ENCODE measurements around the gene TRAP1.

TRAP1 gene

DNA sequence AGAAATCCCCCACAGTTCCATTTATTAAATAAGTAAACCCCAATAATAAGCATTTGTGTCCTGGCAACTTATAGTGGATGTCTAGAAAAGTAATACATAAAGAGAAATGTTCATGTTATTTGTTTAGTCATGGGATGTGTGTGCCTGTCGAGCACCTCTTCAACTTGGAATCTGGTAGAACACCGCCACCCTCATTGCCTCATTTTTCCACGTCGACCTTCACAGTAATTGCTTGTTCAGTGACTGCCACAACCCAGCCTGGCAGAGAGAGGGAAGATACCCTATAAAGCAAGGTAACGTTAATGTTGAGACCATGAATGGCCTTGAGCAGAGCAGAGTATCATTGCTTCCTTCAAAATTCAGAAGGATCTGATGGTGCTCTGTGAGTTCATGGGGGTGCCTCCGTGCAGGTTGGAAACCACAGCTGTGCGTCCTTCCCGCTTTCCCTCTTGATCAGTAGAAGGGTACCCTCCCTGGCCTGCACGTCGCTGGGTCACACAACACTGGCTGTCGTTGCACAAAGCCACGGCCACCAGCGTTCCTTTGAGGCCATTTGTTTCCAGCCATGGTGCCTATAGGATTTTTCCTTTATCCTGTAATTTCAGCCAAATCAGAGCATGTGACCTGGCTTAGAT lies 66.6 kb downstream of the TRAP1 start:
- no peak for DNase-seq (ENCODE audit: low read depth)

DNA sequence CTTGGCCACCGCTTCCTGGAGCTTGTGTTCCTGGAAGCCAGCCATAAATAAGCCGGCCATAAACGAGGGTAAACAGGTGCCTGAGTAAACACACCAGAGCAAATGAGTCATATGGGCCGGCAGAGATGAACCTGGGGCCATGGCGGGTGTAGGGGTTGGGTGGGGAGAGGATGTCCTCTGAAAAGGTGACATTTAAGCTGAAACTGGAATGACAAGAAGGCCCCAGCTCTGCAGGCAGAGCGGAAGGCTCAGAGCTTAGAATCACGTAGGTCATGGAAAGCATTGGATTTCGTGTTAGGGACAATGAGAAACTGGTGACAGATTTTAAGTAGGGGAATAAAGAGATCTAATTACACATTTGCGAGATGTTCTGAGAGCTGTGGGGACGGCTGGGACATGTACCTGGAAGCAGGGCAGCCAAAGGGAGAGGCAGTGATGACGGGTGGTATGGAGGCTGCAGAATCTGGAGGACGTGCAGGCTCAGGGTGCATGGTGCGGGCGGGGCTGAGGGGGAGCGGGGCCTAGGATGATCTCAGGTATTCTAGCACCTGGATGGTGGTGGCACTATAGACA lies 70.9 kb downstream of the TRAP1 start:
- DNase-seq (ENCODE audit: low read depth) = peak; percentile 43

DNA sequence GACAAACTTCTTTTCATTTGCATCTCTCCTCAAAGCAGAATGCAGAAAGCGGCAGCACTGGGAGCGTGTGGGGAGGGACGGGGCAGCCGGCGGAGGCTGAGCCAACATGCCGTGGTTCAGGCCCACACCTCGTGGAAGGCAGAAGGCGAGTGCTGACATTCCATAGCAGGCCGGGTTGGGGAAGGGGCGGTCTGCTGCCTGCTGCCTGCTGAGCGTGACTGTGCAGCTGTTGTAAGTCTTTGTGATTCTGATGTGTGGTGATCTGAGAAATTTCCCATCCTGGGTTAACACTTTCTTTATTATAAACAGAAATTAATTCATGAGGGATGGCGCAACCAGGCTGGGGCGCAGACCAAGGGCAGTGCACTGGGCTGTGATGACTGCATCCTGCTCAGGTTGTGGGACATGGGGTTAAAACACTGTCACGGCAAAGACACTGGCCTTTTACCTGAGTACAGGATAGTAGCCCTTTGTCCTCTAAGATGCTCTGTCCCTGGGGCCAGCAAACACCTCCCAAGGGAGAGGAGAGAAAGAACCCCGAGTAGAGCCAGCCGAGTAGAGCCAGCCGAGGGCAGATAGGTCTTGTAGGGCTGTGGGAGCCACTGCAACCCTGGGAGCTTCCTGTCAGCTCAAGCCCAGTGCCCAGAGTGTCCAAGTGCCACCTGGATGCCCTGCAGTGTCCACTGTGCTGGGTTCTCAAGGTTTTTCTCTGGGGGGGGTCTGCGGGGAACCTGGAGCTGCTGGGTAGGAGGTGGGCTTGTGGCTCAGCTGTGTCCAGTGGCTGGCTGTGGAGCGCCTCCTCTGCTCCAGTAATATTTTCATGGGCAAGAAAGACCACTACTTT lies 71.6 kb downstream of the TRAP1 start:
- DNase-seq (ENCODE audit: low read depth) = peak; percentile 74

- no peak for DNase-seq (ENCODE audit: low read depth)
Measured at GRCh38 chr16:3645108-3645503, 72.2 kb downstream of the TRAP1 start.

- no peak for DNase-seq (ENCODE audit: low read depth)
Measured at GRCh38 chr16:3643095-3643730, 74.1 kb downstream of the TRAP1 start.

GRCh38 chr16:3642397-3643094 lies 74.8 kb downstream of the TRAP1 start:
- DNase-seq (ENCODE audit: low read depth) = peak; percentile 71

DNA sequence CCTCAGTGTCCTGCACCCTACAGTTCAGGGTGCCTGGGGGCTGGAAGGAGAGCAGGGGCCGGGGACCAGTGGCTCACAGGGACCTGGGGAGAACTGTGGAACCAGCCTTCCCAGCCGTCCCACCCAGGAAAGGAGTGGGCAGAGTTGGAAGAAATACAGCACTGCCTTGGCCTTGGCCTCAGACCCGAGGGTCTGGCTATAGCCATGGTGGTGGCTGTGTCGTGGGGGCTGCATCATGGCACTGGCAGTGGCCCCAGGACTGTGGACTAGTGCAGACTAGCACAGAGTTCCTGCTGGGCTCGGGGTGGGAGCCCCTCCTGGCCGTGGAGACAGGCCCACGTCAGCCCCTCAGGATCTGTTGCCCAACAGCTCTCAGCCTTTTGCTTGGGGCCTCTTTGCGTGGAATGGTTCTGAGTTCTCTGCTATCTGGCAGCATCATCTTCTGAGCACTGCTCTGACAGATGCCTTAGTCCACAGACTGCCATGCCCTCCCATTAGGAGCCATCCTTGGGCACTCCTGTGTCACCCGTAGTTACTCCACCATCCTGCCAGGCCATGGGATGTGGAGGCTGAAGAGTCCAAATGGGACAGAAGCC lies 75.4 kb downstream of the TRAP1 start:
- DNase-seq (ENCODE audit: low read depth) = no peak

DNA sequence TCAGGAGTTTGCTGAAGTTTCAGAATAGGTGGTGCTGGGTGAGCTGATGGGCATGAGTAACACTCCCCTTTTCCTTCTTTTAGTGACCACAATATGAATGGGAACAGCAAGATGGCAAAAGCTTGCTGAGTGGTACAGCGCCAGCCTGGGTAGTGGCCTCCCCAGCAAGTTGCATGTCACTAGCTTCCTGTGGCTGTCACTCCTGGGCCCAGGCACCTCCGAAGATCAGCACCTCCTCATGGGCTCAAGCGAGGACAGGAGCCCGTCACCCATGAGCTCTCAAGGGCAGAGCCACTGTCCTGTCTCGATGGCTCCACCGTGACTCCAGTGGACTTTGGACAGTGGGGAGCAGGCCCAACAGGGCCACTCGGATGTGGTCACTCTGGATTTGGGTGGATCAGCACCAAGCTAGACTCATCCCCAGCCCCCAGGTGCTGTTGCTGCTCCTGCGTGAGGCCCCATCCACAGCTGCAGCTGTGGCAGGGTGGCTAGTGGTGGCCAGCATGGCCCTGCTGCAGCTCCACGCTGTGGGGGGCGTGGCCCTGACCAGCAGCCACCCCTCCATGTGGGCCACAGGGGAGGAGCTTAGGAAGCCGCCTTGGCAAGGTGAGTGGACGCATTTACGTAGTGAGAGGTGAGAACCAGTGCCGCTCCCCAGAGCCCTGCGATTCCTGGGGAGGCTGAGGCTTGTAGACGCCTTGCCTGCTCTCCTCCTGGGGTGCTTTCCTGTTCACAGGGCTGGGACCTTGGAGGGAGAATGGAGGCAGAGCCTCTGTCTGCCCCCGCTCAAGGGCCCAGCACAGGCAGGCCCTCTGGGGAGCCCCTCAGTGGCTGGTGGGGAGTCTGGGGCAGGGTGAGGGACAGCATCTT lies 76.5 kb downstream of the TRAP1 start:
- DNase-seq (ENCODE audit: low read depth) = no peak

GRCh38 chr16:3640207-3640606 lies 77.1 kb downstream of the TRAP1 start:
- no peak for DNase-seq (ENCODE audit: low read depth)

DNA sequence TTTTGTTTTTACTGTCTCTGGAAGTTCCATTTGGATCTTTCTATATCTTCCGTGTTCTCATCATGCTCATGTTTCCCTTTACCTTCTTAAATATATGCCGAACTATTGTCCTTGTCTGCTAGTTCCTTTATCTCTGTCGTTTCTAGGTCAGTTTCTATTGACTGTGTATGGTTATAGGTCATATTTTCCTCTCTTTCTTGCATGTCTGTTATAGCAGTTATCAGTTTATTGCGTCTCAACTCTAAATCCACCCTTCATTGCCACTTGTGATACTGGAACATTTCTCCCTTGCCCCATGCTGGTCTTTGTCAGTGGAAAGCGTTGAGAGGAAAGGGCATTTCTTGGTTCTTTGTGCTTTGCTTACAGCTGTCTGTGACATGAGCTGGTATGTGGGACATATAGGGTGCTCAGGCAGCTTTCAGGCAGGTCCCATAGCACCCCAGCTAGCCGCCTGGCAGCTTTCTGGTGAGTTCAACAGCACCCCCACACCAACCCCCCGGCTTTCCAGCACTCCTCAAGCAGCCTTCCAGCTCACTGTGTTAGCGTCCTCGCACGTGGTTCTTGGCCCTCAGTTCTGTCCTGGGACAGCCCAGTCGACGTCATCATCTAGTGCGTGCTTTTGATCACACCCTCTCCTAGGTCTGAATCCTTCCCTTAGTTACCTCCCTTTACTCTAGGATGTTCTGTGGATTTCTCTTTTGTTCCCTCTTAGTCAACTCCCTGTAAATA lies 78.2 kb downstream of the TRAP1 start:
- no peak for DNase-seq (ENCODE audit: low read depth)

DNA sequence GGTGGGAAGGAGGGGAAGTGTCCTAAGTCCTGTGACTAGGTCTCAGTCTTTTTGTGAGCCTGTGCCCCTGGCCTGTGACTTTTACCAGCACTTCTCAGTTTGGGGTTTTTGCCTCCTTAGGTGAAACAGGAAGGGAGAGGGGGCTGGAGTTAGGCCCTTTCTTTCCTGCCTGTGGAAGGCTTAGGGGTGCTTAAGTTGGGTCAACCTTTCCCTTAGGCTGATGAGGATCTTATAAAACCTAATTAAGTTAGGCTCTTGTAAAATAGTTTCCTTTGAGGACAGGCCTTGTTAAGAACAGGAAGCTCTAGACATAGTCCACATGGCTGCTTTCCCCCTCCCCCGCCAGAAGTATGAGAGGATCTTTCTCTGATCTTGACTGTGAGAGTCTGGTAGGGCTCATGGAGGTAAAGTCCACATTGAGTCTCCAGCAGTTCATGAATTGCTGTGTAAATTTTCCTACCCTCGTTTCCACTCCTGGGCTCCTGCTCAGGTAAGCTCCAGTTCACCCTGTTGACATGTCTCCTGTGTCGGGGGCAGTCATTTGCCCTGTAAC lies 79.9 kb downstream of the TRAP1 start:
- DNase-seq (ENCODE audit: low read depth) = peak; percentile 33

DNA sequence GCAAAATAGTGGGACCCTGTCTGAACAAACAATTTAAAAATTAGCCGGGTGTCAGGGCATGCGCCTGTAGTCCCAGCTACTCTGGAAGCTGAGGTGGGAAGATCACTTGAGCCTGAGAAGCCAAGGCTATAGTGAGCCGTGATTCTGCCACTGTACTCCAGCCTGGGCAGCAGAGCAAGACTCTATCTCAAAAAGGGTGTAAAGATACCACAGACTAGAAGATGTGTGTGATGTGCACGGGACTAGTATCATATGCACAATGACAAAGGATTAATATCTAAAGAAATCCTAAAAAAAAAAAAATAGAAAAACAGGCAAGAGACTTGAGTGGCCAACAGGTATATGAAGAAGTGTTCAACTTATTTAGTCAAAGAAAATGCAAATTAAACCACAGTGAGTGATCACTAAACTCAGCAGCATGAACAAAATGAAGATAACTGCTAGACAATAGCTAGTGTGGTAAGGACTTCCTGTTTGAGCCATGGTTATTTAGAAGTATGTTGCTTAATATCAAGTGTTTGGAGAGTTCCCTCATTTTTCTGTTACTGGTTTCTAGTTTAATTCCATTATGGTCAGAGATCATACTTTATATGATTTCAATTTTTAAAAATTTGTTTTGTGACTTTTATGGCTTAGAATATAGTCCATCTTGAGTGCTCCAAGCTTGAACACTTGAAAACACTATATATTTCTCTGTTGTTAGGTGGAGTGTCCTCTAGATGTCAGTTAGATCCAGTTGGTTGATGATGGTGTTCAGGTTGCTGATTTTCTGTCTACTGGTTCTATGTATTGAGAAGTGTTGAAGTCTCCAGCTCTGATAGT lies 91.2 kb downstream of the TRAP1 start:
- peak; percentile 32 for DNase-seq (ENCODE audit: low read depth)

GRCh38 chr16:3625331-3625730 lies 92.0 kb downstream of the TRAP1 start:
- no peak for DNase-seq (ENCODE audit: low read depth)

- DNase-seq (ENCODE audit: low read depth) = peak; percentile 37
Measured at GRCh38 chr16:3623642-3624041, 93.7 kb downstream of the TRAP1 start.

DNA sequence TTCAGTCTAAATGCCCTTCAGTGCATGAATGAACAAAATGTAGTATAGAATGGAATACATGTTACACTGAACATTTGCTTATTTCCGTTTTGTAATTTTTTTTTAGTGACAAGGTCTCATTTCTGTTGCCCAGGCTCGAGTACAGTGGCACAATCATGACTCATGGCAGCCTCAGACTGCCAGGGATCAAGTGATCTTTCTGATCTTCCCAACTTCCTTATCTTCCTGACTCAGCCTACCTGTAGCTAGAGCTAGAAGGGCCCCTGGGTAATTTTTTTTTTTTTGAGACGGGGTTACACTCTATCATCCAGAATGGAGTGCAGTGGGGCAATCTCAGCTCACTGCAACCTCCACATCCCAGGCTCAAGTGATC lies 98.6 kb downstream of the TRAP1 start:
- peak; percentile 13 for DNase-seq (ENCODE audit: low read depth)

DNA sequence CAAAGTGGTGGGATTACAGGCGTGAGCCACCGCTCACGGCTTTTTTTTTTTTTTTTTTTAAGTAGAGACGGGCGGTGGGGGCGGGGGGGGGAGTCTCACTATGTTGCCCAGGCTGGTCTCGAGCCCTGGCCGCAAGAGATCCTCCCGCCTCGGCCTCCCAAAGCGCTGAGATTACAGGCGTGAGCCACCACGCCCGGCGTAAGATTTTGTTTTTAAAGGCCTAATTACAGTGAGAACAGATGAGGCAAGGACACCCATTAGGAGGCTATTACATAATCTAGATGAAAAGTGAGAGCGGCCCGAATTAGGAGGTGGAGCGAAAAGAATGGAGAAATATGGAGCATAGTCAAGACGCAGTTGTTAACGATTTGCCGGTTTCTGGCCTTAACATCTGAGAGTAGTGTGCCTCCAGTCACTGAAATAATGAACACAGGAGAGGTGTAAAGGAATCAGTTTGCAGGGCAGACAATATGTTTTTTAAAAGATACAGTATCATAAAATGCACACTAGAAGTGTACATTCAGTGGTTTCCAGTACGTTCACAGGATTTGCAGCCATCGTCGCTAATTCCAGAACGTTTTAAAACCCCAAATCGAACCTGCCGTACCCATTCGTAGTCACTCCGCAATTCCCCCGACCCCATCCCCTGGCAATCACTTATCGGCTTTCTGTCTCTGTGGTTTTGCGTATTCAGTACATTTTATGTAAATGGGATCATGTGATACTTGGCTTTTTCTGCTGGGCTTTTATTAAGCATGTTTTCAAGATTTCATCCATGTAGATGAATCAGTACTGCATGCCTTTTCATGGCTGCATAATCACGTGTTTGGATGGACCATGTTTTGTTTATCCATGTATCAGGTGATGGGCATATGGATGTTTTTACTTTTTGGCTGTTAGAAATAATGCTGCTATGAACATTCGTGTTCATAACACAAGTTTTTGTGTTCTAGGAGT lies 104.5 kb downstream of the TRAP1 start:
- DNase-seq (ENCODE audit: low read depth) = no peak

- peak; percentile 81 for DNase-seq (ENCODE audit: low read depth)
Measured at GRCh38 chr16:3611146-3611975, 106.0 kb downstream of the TRAP1 start, which contains the start of gene SLX4. Gene SLX4 (minus strand): TSS chr16:3611606. CDS start chr16:3608964, 2,642 bp downstream.

Measured in iris pigment epithelial cell (primary cell).